Measurements from ENCODE around the gene WBP11. TPM values are rescaled to one million over a fixed set of nuclear protein-coding genes. Genes with fewer than 3 reads are reported as not detected.
A peak's percentile ranks its signal among the peaks of the same experiment; 100 is the strongest.

WBP11 gene
- total RNA-seq, 1 experiment from 2014 or later: 21.4 TPM

- Histone ChIP-seq H3F3A (ENCODE audit: low read length, unreplicated experiment) (no peaks in the 10 kb centered on the region), H3K4me2 (ENCODE audit: low read length) (no peak overlapping the region; the same call in 1 of the 2 replicates), H3K4me1 (ENCODE audit: insufficient read depth, low read length) (no peaks in the 10 kb centered on the region), H3K79me2 (ENCODE audit: low read length) (no peaks in the 10 kb centered on the region), H4K20me1 (ENCODE audit: low read length) (no peaks in the 10 kb centered on the region), H3K4me3 (ENCODE audit: low read length) (no peak overlapping the region), H3K27ac (ENCODE audit: low read length) (no peak overlapping the region), H3K9ac (ENCODE audit: low read length) (no peak overlapping the region), H2AFZ (ENCODE audit: low read length) (no peak overlapping the region), H3K36me3 (ENCODE audit: low read depth, low read length) (no peaks in the 10 kb centered on the region), H3K9me2 (replicated peaks; ENCODE audit: low read length) (no peaks in the 10 kb centered on the region), H3K27me3 (ENCODE audit: low read length) (no peaks in the 10 kb centered on the region), H3K9me3 (ENCODE audit: low read length) (no peaks in the 10 kb centered on the region)
- intact Hi-C loops (cut with micrococcal nuclease): no loop called here
- BruUV-seq (replicated peaks): no TSS peak
- CTCF ChIA-PET: no interaction called here
- DNase-seq: peak; percentile 34
- POLR2A ChIA-PET (ENCODE audit: unreplicated experiment): no interaction called here
- TF ChIP-seq EZH2phosphoT487 (IDR thresholded peaks at IDR 0.05; ENCODE audit: borderline replicate concordance, low read length) (no peak), CTCF (conservative IDR thresholded peaks at IDR 0.05; ENCODE audit: low read depth, low read length) (no peak), EZH2 (IDR thresholded peaks at IDR 0.05; ENCODE audit: low read length, unreplicated experiment) (no peak)
- peak; percentile 33; the same call in 1 of the 2 replicates for ATAC-seq
These were observed 51.3 kb downstream of the WBP11 start for GRCh38 chr12:14751986-14752385.

GRCh38 chr12:14743061-14743460 is 60.2 kb downstream of the WBP11 start:
- POLR2A ChIA-PET (ENCODE audit: unreplicated experiment): no interaction called here

More at GRCh38 chr12:14743061-14743460, 60.2 kb downstream of the WBP11 start:
- ATAC-seq (no peak), DNase-seq (no peak)
- intact Hi-C loops (cut with micrococcal nuclease): no loop called here
- Histone ChIP-seq H4K20me1 (ENCODE audit: low read length) (no peaks in the 10 kb centered on the region), H2AFZ (ENCODE audit: low read length) (no peak overlapping the region), H3K4me2 (ENCODE audit: low read length) (no peak overlapping the region), H3K4me3 (ENCODE audit: low read length) (no peak overlapping the region), H3F3A (ENCODE audit: low read length, unreplicated experiment) (no peaks in the 10 kb centered on the region), H3K9me3 (ENCODE audit: low read length) (no peaks in the 10 kb centered on the region), H3K4me1 (ENCODE audit: insufficient read depth, low read length) (no peaks in the 10 kb centered on the region), H3K27ac (ENCODE audit: low read length) (no peak overlapping the region), H3K9ac (ENCODE audit: low read length) (no peak overlapping the region), H3K36me3 (ENCODE audit: low read depth, low read length) (no peaks in the 10 kb centered on the region), H3K9me2 (replicated peaks; ENCODE audit: low read length) (no peaks in the 10 kb centered on the region), H3K27me3 (ENCODE audit: low read length) (no peaks in the 10 kb centered on the region), H3K79me2 (ENCODE audit: low read length) (no peaks in the 10 kb centered on the region)
- CTCF ChIA-PET: no interaction called here
- TF ChIP-seq EZH2 (IDR thresholded peaks at IDR 0.05; ENCODE audit: low read length, unreplicated experiment) (no peak), EZH2phosphoT487 (IDR thresholded peaks at IDR 0.05; ENCODE audit: borderline replicate concordance, low read length) (no peak), CTCF (conservative IDR thresholded peaks at IDR 0.05; ENCODE audit: low read depth, low read length) (no peak)
- no TSS peak for BruUV-seq (replicated peaks)
